ENCODE results near the gene OR2M7.

Gene OR2M7

GRCh38 chr1:248359415-248359814 lies 35.0 kb upstream of the OR2M7 start:
- TF ChIP-seq CEBPB (IDR thresholded peaks at IDR 0.05) (no peak), MAX (IDR thresholded peaks at IDR 0.05) (no peak), ZBTB7A (IDR thresholded peaks at IDR 0.05; ENCODE audit: low read depth) (no peak), TAF1 (IDR thresholded peaks at IDR 0.05; ENCODE audit: low read depth) (no peak), TCF12 (IDR thresholded peaks at IDR 0.05; ENCODE audit: low read depth) (no peak), RAD21 (IDR thresholded peaks at IDR 0.05; ENCODE audit: low read depth) (no peak), EP300 (IDR thresholded peaks at IDR 0.05; ENCODE audit: borderline replicate concordance) (no peak), REST (IDR thresholded peaks at IDR 0.05; ENCODE audit: low read depth) (no peak), TEAD4 (IDR thresholded peaks at IDR 0.05) (no peak)

GRCh38 chr1:248348475-248348874 lies 24.1 kb upstream of the OR2M7 start, which contains the start of gene OR14C36:
Gene OR14C36 (plus strand): TSS chr1:248348775. CDS start chr1:248348775, 0 bp downstream.
- TF ChIP-seq MAX (IDR thresholded peaks at IDR 0.05) = no peak
- no peak for TF ChIP-seq REST (IDR thresholded peaks at IDR 0.05; ENCODE audit: low read depth)
- no peak for TF ChIP-seq NFIC (IDR thresholded peaks at IDR 0.05)
- TF ChIP-seq RAD21 (IDR thresholded peaks at IDR 0.05; ENCODE audit: low read depth) = no peak
- TF ChIP-seq EGR1 (IDR thresholded peaks at IDR 0.05) = no peak
- no peak for TF ChIP-seq FOXM1 (IDR thresholded peaks at IDR 0.05; ENCODE audit: borderline replicate concordance, low read depth)
- no peak for TF ChIP-seq YY1 (IDR thresholded peaks at IDR 0.05; ENCODE audit: low read depth)
- TF ChIP-seq ZBTB7A (IDR thresholded peaks at IDR 0.05; ENCODE audit: low read depth) = no peak
- TF ChIP-seq TCF12 (IDR thresholded peaks at IDR 0.05; ENCODE audit: low read depth) = no peak
- no peak for TF ChIP-seq CEBPB (IDR thresholded peaks at IDR 0.05)
- TF ChIP-seq USF1 (IDR thresholded peaks at IDR 0.05) = no peak
- no peak for TF ChIP-seq CREB1 (IDR thresholded peaks at IDR 0.05; ENCODE audit: low read depth)

GRCh38 chr1:248343451-248343850 lies 19.1 kb upstream of the OR2M7 start:
- TF ChIP-seq REST (IDR thresholded peaks at IDR 0.05; ENCODE audit: low read depth) = no peak
- TF ChIP-seq YY1 (IDR thresholded peaks at IDR 0.05; ENCODE audit: low read depth) = no peak
- no peak for TF ChIP-seq TAF1 (IDR thresholded peaks at IDR 0.05; ENCODE audit: low read depth)
- no peak for TF ChIP-seq MAX (IDR thresholded peaks at IDR 0.05)
- TF ChIP-seq EP300 (IDR thresholded peaks at IDR 0.05; ENCODE audit: borderline replicate concordance) = no peak
- TF ChIP-seq NFIC (IDR thresholded peaks at IDR 0.05) = no peak
- TF ChIP-seq TEAD4 (IDR thresholded peaks at IDR 0.05) = no peak
- no peak for TF ChIP-seq TCF12 (IDR thresholded peaks at IDR 0.05; ENCODE audit: low read depth)
- TF ChIP-seq EGR1 (IDR thresholded peaks at IDR 0.05) = no peak
- TF ChIP-seq CEBPB (IDR thresholded peaks at IDR 0.05) = no peak
- no peak for TF ChIP-seq RAD21 (IDR thresholded peaks at IDR 0.05; ENCODE audit: low read depth)
- TF ChIP-seq ZBTB7A (IDR thresholded peaks at IDR 0.05; ENCODE audit: low read depth) = no peak
- TF ChIP-seq CREB1 (IDR thresholded peaks at IDR 0.05; ENCODE audit: low read depth) = no peak
- TF ChIP-seq FOXM1 (IDR thresholded peaks at IDR 0.05; ENCODE audit: borderline replicate concordance, low read depth) = no peak
- TF ChIP-seq USF1 (IDR thresholded peaks at IDR 0.05) = no peak

GRCh38 chr1:248316796-248317195 lies 7.6 kb downstream of the OR2M7 start:
- TF ChIP-seq RAD21 (IDR thresholded peaks at IDR 0.05; ENCODE audit: low read depth) (no peak), REST (IDR thresholded peaks at IDR 0.05; ENCODE audit: low read depth) (no peak), TCF12 (IDR thresholded peaks at IDR 0.05; ENCODE audit: low read depth) (no peak), MAX (IDR thresholded peaks at IDR 0.05) (no peak), CREB1 (IDR thresholded peaks at IDR 0.05; ENCODE audit: low read depth) (no peak), ZBTB7A (IDR thresholded peaks at IDR 0.05; ENCODE audit: low read depth) (no peak), EP300 (IDR thresholded peaks at IDR 0.05; ENCODE audit: borderline replicate concordance) (no peak), CEBPB (IDR thresholded peaks at IDR 0.05) (no peak), FOXM1 (IDR thresholded peaks at IDR 0.05; ENCODE audit: borderline replicate concordance, low read depth) (no peak)
